Hematopoietic multipotent progenitor cell treated with erythropoietin and hydrocortisone succinate and interleukin-3 and kit ligand, for 6 days (in vitro differentiated cells): Measurements from ENCODE around the gene ZCCHC3.
A peak's percentile ranks its signal among the peaks of the same experiment; 100 is the strongest.

ENCODE experiments used
- DNase-seq: peaks from one replicate; pipeline ENCODE4 v3.0.0-alpha.2; 2015

ZCCHC3 gene

DNA sequence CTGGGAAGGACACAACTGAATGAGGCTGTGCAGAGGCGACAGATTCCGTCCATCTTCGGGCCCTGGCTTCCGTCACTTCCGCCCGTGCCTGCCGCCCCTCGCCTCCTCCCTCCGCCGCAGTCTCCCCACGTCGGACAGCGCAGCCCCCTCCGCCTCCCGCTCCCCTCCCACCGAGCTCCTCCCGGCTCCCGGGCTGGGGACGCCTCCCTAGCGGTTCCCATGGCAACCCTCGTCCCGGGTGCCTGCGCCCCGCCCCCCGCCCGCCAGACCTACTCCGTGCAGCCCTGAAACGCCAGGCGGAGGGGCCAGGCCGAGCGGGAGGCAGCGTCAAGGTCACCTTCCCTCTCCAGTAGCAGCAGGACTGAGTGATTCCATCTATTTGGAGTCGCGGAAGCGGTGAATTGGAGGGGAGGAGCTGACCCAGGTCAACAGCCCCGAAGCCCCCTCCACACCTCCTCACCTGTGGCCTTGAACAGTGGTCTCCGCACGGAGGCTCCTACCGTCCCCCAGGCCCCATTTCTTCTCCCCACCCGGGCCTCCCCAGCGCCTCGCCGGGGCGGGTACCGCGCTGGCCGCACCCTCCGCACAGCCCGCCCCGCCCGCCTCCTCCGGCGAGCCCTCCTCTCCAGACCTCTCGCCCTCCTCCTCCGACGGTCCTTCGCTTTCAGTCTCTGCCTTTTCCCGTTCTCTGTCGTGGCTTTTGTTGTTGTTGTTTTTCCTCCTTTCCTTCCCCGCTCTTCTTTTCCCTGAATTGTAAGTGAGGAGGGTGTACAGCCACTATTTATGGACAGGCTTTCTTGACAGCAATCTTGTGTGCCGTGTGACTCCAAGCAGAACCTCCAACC lies 50.5 kb downstream of the ZCCHC3 start:
- peak; percentile 95 for DNase-seq

DNA sequence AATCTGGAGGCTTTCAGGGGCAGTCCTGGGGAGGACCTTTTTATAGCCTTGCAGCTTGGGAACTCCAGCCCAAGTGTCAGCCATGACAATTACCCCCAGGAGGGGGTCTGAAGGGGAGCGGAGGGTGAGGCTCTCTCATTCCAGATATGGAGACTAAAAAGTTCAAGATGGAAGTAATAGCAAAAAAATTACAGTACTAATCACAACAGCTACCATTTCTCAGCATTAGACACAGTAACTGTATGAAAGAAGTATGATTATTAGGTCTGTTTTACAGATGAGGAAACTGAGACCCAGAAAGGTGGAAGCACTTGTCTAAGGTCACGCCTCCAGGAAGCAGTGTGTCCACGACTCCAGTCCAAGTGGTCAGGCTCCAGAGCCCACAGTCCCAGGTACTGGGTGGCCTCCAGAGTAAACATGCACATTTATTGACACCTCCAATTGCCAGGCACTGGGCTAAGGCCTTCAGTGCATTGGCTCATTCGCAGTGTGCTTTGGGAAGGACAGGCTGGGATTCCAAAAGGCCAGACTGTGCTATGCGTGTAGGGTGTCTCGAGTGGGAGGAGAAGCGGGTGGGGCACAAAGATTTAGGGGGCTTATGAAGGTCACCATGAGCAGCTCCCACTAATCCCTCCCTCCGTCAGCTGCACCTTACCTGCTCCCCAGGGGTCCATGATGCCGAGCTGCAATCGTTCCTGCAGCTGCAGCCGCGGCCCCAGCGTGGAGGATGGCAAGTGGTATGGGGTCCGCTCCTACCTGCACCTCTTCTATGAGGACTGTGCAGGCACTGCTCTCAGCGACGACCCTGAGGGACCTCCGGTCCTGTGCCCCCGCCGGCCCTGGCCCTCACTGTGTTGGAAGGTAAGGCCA lies 51.8 kb downstream of the ZCCHC3 start:
- DNase-seq = no peak
